Keratinocyte (primary cell): ENCODE data around the gene CXCR4. TPM values are rescaled to one million over a fixed set of nuclear protein-coding genes. Genes with fewer than 3 reads are reported as not detected.

Experiments used
- DNase-seq: peaks from one replicate; pipeline ENCODE4 v3.0.0-alpha.2; 2011; ENCODE audit warnings: low read depth, missing footprints, low spot score
- FAIRE-seq: peaks from 2 replicates; lab custom pipeline; 2011; peaks lifted over from hg19 to GRCh38; lab: Jason Lieb, UNC
- H2AFZ ChIP-seq: 2 replicates; pipeline ENCODE4 v1.6.0; 2012; ENCODE audit warnings: low read length, control low read depth, inconsistent platforms; ENCODE audit not compliant: control insufficient read depth
- H3K27ac ChIP-seq: 2 replicates; pipeline ENCODE4 v1.5.1; 2011; ENCODE audit warnings: low read length; ENCODE audit not compliant: control insufficient read depth, insufficient read depth
- H3K27me3 ChIP-seq: 3 replicates; pipeline ENCODE4 v1.6.0; 2011; ENCODE audit warnings: low read length; ENCODE audit not compliant: control insufficient read depth, insufficient read depth; ENCODE audit errors: extremely low read depth
- H3K36me3 ChIP-seq, 2 experiments: 2 replicates in 1 of 2; 3 replicates in 1 of 2; pipeline ENCODE4 v1.5.1; 2011; ENCODE audit warnings: low read length in 2 of 2, mild to moderate bottlenecking in 1 of 2; ENCODE audit not compliant: control insufficient read depth in 2 of 2, insufficient read depth in 2 of 2; ENCODE audit errors: extremely low read depth in 1 of 2
- H3K4me1 ChIP-seq: 3 replicates; pipeline ENCODE4 v1.5.1; 2011; ENCODE audit warnings: low read length; ENCODE audit not compliant: control insufficient read depth, insufficient read depth; ENCODE audit errors: extremely low read depth
- H3K4me2 ChIP-seq: 3 replicates; pipeline ENCODE4 v1.6.0; 2011; ENCODE audit warnings: low read depth, low read length; ENCODE audit not compliant: control insufficient read depth, insufficient read depth; ENCODE audit errors: extremely low read depth
- H3K4me3 ChIP-seq, 3 experiments: fragments of 200-600 bp in 1 of 3; sonication (generic) in 1 of 3; 2 replicates in 2 of 3; 3 replicates in 1 of 3; pipeline ENCODE4 v1.5.1; 2011 to 2016; ENCODE audit warnings: low read length in 3 of 3, mild to moderate bottlenecking in 3 of 3, control low read depth in 2 of 3, inconsistent platforms in 1 of 3, low read depth in 1 of 3, mixed read lengths in 1 of 3, mixed run types in 1 of 3, moderate library complexity in 1 of 3; ENCODE audit not compliant: control insufficient read depth in 2 of 3, insufficient read depth in 2 of 3; ENCODE audit errors: extremely low read depth in 1 of 3
- H3K79me2 ChIP-seq: 2 replicates; pipeline ENCODE4 v1.6.0; 2012; ENCODE audit warnings: low read length; ENCODE audit not compliant: control insufficient read depth, insufficient read depth
- H3K9ac ChIP-seq: 3 replicates; pipeline ENCODE4 v1.6.0; 2011; ENCODE audit warnings: low read length; ENCODE audit not compliant: control insufficient read depth, insufficient read depth; ENCODE audit errors: extremely low read depth
- H3K9me1 ChIP-seq: 3 replicates; pipeline ENCODE4 v1.6.0; 2011; ENCODE audit warnings: low read length; ENCODE audit not compliant: control insufficient read depth, insufficient read depth; ENCODE audit errors: extremely low read depth
- H3K9me3 ChIP-seq: 2 replicates; pipeline ENCODE4 v1.5.1; 2012; ENCODE audit warnings: low read depth, low read length; ENCODE audit not compliant: control insufficient read depth
- H4K20me1 ChIP-seq: 3 replicates; pipeline ENCODE4 v1.6.0; 2011; ENCODE audit warnings: low read length; ENCODE audit not compliant: control insufficient read depth, insufficient read depth; ENCODE audit errors: extremely low read depth
- CTCF ChIP-seq, 3 experiments: IDR thresholded peaks in 1 of 3; conservative IDR thresholded peaks in 1 of 3; optimal IDR thresholded peaks in 1 of 3; 2 replicates in 2 of 3; 3 replicates in 1 of 3; pipeline versions ENCODE3 to v1.5.1; 2011; ENCODE audit warnings: low read length in 3 of 3, mild to moderate bottlenecking in 3 of 3, moderate library complexity in 2 of 3, control low read depth in 1 of 3, inconsistent platforms in 1 of 3; ENCODE audit not compliant: insufficient read depth in 2 of 3; ENCODE audit errors: extremely low read depth in 1 of 3
- EZH2 ChIP-seq: IDR thresholded peaks from one replicate; pipeline ENCODE4 v1.6.1; 2012; ENCODE audit warnings: inconsistent platforms, mild to moderate bottlenecking, low read length, moderate library complexity
- dilution Hi-C: fragments of 300-500 bp; cut with MboI; formaldehyde crosslinking; loops from one replicate; pipeline ENCODE4 v1.7.0; 2020; ENCODE audit warnings: low sequenced_read_pairs; ENCODE audit not compliant: extremely low pct_ligation_motif_present
- polyA plus RNA-seq, 5 experiments: library from polyadenylated mRNA; depleted of rRNA in 3 of 5; stranded (reverse) in 3 of 5; stranded (forward) in 1 of 5; unstranded in 1 of 5; fragments of >200 nt; gene quantifications; 1 replicate in 1 of 5; 2 replicates in 3 of 5; 3 replicates in 1 of 5; pipeline versions ENCODE4 v1.2.1 to v1.2.3, GENCODE V29; 2011 to 2012; ENCODE audit warnings: missing spikeins in 2 of 5, low read depth in 1 of 5, low replicate concordance in 1 of 5

CXCR4 gene
- polyA plus RNA-seq, 1 donor (not counting 4 experiments of a cell fraction or from before 2014, with no cell fraction given) = 0.08 TPM

GRCh38 chr2:136108463-136108862 is 9.5 kb downstream of the CXCR4 start:
- H3K9me1 ChIP-seq = no peaks in the 10 kb centered on the region
- H3K4me1 ChIP-seq = no peaks in the 10 kb centered on the region
- H3K79me2 ChIP-seq = no peaks in the 10 kb centered on the region
- H3K36me3 ChIP-seq = no peaks in the 10 kb centered on the region
- no peak for TF ChIP-seq EZH2
- FAIRE-seq = no peak
- H3K4me3 ChIP-seq = no peak overlapping the region
- H3K27ac ChIP-seq = no peak overlapping the region
- H3K4me2 ChIP-seq = no peak overlapping the region
- H3K27me3 ChIP-seq = no peaks in the 10 kb centered on the region
- H2AFZ ChIP-seq = no peak overlapping the region
- DNase-seq = no peak
- no peaks in the 10 kb centered on the region for H3K9me3 ChIP-seq
- H3K9ac ChIP-seq = no peak overlapping the region
- dilution Hi-C loops = no loop called here
- no peaks in the 10 kb centered on the region for H4K20me1 ChIP-seq

- no peak overlapping the region for H3K9ac ChIP-seq
Observed at GRCh38 chr2:136107051-136108033, 10.6 kb downstream of the CXCR4 start.

More at GRCh38 chr2:136107051-136108033, 10.6 kb downstream of the CXCR4 start:
- Histone ChIP-seq H3K27ac (no peak overlapping the region), H3K79me2 (no peaks in the 10 kb centered on the region), H3K9me3 (no peaks in the 10 kb centered on the region), H3K4me3 (no peak overlapping the region), H2AFZ (no peak overlapping the region), H4K20me1 (no peaks in the 10 kb centered on the region), H3K9me1 (no peaks in the 10 kb centered on the region), H3K4me1 (no peaks in the 10 kb centered on the region), H3K36me3 (no peaks in the 10 kb centered on the region), H3K27me3 (no peaks in the 10 kb centered on the region), H3K4me2 (no peak overlapping the region)
- TF ChIP-seq CTCF (optimal IDR thresholded peaks at IDR 0.05 in 1 of 3, IDR thresholded peaks at IDR 0.05 in 1 of 3, conservative IDR thresholded peaks at IDR 0.05 in 1 of 3; ENCODE audit: extremely low read depth in 1 of 3, insufficient read depth in 2 of 3, low read length in 3 of 3) (no peak), EZH2 (no peak)
- dilution Hi-C loops = no loop called here
- DNase-seq (no peak), FAIRE-seq (no peak)
